HG03103 (cell line): ENCODE measurements around the gene TBC1D3D.
"Not testable (repeated sequence)": the region's sequence is repeated elsewhere in the genome, so short reads cannot be mapped to it uniquely, and the experiment has no call there.

Source experiments
- ATAC-seq: cut with Tn5 transposase; IDR thresholded peaks from one replicate; pipeline ENCODE4 v1.9.1; 2021; ENCODE audit warnings: low read depth; ENCODE audit not compliant: unreplicated experiment

Gene TBC1D3D

GRCh38 chr17:38003676-38004075 lies at the start of gene TBC1D3D:
TSS of gene TBC1D3D (plus strand) at chr17:38003976. CDS start at chr17:38005561, 1,585 bp downstream.
- not testable (repeated sequence) for ATAC-seq

GRCh38 chr17:37988960-37989359 lies 14.8 kb upstream of the TBC1D3D start, which contains the start of gene TBC1D3L:
TSS of gene TBC1D3L (minus strand) at chr17:37989060. CDS start at chr17:37987520, 1,540 bp downstream.
- ATAC-seq, result not testable (repeated sequence)
